Dermis microvascular lymphatic vessel endothelial cell (primary cell): ENCODE measurements around the gene PGAP1. TPM values are rescaled to one million over a fixed set of nuclear protein-coding genes. Genes with fewer than 3 reads are reported as not detected.
"Not testable (repeated sequence)": the region's sequence is repeated elsewhere in the genome, so short reads cannot be mapped to it uniquely, and the experiment has no call there.

Experiments
- DNase-seq, 2 donors: peaks; one replicate each; pipeline versions ENCODE4 v3.0.0 to v3.0.0-alpha.2; 2010; ENCODE audit warnings: low read depth in 2 of 2
- total RNA-seq: library from RNA; depleted of rRNA; stranded (reverse); fragments of >200 nt; gene quantifications from 2 replicates; pipeline ENCODE4 v1.2.1, GENCODE V29; 2014

Gene PGAP1
- total RNA-seq, 1 donor from 2014 or later, result 3.6 TPM

GRCh38 chr2:196952936-196953335, 26.4 kb upstream of the PGAP1 start:
- DNase-seq, result no peak

- DNase-seq, result no peak
These were observed 25.5 kb upstream of the PGAP1 start for GRCh38 chr2:196951973-196952372.

GRCh38 chr2:196949116-196949515, 22.6 kb upstream of the PGAP1 start:
- DNase-seq, result no peak

DNA sequence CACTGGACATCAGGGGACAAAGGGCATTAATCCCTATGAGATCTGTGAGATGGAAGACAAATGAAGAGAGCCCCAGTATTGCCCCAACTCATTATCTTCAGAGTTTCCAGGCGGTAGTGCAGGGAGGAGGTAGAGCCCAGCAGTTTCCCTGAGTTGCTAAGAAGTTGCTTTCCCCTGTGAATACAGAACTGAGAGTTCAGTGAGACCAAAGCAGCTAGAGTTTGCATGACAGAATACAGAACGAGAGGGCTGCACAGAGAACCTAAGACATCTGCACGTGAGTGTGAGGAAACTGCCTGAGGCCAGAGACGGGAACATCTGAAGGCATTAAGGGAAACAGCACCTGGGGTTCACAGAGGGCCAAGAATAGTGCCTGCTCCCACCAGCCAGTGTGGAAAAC, 18.1 kb upstream of the PGAP1 start:
- DNase-seq, result no peak

DNA sequence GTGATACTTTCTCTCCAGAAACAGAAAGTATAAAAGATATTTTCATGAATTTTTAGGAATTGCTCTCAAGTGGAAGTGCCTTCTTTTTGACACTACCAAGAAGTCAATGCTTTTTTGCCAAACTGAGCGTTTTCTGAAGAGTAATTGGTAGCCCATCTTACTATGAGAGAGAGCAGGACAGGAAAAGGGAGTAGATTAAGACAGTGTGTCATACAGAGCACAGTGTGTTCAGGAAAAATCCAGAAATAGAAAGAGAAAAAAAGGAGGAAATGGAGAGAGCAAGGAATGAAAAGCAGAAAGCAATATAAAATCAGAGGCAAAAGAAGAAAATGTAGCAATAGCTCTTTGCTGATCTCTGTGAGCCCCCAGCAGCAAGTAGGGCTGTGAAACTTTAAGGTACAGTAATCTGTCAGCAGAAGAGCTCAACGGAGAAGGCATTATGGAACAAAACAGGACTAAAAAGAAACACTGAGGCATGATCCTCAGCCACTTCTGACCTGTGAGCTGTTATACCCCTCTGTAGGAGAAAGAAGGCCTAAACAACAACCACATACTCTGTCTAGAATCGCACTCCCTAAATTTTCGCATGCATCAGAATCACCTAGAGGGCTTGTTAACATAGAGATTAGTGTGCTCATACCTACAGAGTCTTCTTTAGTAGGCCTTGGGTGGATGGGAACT, 15.0 kb upstream of the PGAP1 start:
- no peak for DNase-seq

DNA sequence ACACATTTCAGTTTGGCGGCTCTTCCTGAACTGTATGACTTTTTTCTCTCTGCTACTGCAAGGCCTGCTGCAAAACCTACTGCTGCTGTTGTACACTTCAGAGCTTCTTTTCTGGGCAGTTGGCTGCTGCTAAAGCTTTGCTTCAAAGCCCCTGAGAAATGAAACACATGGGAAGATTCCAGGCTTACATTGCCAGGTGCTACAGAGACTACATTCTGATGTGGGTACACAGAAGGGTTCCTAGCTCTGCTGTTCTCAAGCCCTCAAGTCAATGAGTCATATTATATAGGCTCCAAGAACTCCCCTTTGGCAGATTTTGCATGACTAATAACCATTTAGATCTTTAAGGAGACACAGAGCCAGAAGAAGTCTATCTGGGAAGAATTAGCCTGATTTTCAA, 12.9 kb upstream of the PGAP1 start:
- DNase-seq, result no peak

- DNase-seq, result no peak
These were observed 8.9 kb upstream of the PGAP1 start for GRCh38 chr2:196935432-196935831.

GRCh38 chr2:196934672-196935071, 8.2 kb upstream of the PGAP1 start:
- DNase-seq, result no peak

GRCh38 chr2:196931555-196931954, 5.0 kb upstream of the PGAP1 start:
- no peak for DNase-seq

DNA sequence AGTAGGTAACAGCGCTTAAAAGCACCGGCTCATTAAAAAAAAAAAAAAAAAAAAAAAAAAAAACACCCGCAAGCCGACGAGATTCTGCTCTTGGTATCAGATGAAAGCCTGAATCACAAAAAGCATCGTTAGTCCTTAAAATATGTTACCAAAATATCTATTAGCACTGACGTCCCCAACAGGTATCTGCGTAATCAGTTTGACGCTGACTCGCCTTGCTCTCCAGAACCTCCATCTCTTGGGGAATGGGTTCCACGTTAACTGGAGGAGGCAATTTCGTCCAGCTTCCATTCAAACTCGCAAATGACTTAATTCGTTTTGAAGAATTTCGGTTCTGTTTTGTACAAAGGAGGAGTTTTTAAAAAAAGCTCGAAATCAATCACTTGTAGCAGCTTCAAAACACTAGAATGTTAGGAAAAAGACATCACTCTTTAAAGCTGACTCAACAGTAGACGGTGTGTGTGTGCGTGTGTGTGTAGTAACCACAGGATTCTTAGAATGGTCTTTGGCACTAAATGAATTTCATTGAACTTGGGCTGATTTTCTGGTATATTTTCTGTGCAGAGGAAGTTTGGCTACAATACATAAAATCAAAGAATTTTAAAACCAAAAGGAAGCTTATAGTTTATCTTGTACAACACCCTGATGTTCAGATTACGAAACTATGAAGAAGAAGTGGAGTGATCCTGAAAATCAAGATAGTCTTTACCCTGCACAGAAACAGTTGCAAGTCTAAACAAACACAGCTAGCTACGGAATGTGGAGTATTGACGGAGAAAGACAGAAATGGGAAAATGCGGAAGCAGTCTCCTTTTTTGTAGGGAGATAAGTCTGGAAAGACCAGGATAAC, 1.1 kb upstream of the PGAP1 start:
- peak in 1 of 2 donors; percentile 30 for DNase-seq

GRCh38 chr2:196925768-196926561, 542 bp downstream of the PGAP1 start:
- DNase-seq, result peak in 1 of 2 donors; percentile 26

- DNase-seq, result peak in 1 of 2 donors; percentile 29
These were observed 1.3 kb downstream of the PGAP1 start for GRCh38 chr2:196925051-196925767.

GRCh38 chr2:196924051-196924450, 2.5 kb downstream of the PGAP1 start:
- DNase-seq, result no peak

- peak in 1 of 2 donors; percentile 45 for DNase-seq
These were observed 7.6 kb downstream of the PGAP1 start for GRCh38 chr2:196918927-196919326.

GRCh38 chr2:196917802-196918201, 8.7 kb downstream of the PGAP1 start:
- no peak for DNase-seq

- DNase-seq, result no peak
These were observed 10.9 kb downstream of the PGAP1 start for GRCh38 chr2:196915507-196916189.

DNA sequence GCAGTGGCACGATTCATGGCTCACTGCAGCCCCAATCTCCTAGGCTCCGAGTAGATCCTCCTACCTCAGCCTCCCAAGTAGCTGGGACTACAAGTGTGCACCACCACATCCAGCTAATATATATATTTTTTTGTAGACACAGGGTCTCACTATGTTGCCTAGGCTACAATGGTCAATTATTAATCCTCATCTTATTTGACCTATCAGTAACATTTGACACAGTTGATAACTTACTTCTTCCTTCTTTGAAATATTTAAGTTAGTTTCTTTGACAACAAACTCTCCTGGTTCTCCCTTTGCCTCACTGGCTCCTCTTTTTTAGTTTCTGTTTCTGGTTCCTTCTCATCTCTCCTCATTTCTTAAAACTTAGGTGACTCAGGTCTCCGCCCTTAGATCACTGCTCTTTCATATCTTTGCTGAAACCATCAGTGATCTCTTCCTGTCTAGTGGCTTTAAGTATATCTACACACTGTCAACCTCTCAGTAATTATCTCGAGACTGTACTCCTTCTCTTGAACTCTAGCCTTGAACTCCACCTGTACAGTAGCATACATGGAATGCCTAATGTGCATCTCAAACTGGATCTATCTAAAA, 11.5 kb downstream of the PGAP1 start:
- DNase-seq, result no peak

GRCh38 chr2:196913691-196914090, 12.8 kb downstream of the PGAP1 start:
- no peak for DNase-seq

GRCh38 chr2:196905365-196905764, 21.1 kb downstream of the PGAP1 start:
- not testable (repeated sequence) for DNase-seq

DNA sequence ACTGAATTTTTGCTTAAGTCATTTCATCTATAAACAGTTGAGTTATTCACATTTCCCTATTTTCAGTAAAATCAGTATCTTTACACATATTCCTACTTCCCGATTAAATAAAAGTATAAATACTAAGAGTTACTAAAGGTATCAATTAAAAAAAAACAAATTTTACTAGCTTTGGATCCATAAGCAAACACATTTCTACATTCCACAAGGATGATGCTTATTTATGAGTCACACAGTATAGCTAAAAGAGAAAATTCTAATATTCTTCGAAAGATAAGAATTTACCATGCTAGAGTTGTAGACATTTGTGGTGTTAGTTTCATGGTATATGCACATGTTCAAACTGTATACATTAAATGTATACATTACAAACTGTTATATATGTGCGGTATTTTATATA, 23.7 kb downstream of the PGAP1 start:
- no peak for DNase-seq
